H4 (cell line): ENCODE results near the gene PTDSS2. TPM values are rescaled to one million over a fixed set of nuclear protein-coding genes. Genes with fewer than 3 reads are reported as not detected.
"Not testable (repeated sequence)": the region's sequence is repeated elsewhere in the genome, so short reads cannot be mapped to it uniquely, and the experiment has no call there.

Experiments used
- DNase-seq: peaks from one replicate; pipeline ENCODE4 v3.0.0-alpha.2; 2015; ENCODE audit warnings: low spot score
- total RNA-seq: library from RNA; depleted of rRNA; stranded (reverse); fragments of >200 nt; shearing (Covaris generic); gene quantifications from 2 replicates; pipeline ENCODE4 v1.2.3, GENCODE V29; 2014

Gene PTDSS2
- total RNA-seq, 1 experiment from 2014 or later: 15.0 TPM

- no peak for DNase-seq
Measured at GRCh38 chr11:413120-414081, 36.7 kb upstream of the PTDSS2 start.

- no peak for DNase-seq
Measured at GRCh38 chr11:414318-414857, 35.7 kb upstream of the PTDSS2 start.

DNA sequence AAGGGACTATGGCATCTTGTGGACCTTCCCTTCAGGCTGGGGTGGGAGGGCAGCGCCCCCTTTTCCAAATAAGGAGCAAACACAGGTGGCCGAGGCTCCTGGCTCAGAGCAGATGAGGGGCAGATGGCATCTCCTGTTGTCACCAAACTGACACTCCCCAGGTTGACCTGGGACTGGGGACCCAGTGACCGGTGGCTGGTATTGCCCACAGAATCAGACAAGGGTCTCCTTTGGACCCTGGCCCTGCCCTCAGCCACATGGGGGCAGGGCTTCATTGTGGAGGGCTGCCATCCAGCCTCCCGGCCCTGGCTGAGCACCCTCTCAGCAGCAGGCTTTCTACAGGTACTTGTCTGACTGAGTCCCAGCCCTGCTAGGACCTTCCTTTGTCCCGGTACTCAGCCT is 34.4 kb upstream of the PTDSS2 start:
- no peak for DNase-seq

- DNase-seq: no peak
Measured at GRCh38 chr11:416051-416756, 33.9 kb upstream of the PTDSS2 start.

GRCh38 chr11:416757-417621 is 33.1 kb upstream of the PTDSS2 start:
- DNase-seq: no peak

DNA sequence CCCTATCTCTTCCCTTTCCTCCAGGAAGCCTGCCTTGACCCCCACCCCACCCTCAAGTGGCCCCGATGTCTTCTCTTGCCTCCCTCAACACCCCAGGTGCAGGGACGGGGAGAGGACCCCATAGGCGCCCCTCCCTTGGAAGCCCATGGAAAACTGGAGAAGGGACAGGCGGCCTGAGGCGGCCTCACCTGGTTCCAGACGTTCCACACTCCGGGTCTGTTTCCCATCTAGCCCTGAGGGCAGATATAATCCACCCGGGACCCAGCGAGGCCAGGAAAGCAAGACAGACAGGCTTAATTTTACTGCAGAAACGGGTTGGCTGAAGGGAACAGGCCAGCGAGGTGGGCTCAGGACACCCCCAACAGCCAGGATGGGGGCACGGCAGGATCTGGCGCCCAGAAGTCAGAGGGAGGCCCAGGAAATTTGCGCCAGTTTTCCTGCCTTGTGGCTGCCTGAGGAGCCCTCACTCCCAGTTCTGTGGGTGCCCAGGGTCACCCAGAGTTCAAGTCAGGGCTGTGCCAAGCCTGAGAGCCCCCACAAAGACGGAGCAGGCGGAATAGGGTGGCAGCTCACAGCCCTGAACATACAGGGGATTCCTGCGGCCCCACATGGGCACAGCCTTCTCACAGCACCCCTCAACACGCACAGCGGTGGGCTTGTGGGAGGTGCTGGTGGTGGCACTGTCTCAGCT is 32.3 kb upstream of the PTDSS2 start:
- DNase-seq: no peak

DNA sequence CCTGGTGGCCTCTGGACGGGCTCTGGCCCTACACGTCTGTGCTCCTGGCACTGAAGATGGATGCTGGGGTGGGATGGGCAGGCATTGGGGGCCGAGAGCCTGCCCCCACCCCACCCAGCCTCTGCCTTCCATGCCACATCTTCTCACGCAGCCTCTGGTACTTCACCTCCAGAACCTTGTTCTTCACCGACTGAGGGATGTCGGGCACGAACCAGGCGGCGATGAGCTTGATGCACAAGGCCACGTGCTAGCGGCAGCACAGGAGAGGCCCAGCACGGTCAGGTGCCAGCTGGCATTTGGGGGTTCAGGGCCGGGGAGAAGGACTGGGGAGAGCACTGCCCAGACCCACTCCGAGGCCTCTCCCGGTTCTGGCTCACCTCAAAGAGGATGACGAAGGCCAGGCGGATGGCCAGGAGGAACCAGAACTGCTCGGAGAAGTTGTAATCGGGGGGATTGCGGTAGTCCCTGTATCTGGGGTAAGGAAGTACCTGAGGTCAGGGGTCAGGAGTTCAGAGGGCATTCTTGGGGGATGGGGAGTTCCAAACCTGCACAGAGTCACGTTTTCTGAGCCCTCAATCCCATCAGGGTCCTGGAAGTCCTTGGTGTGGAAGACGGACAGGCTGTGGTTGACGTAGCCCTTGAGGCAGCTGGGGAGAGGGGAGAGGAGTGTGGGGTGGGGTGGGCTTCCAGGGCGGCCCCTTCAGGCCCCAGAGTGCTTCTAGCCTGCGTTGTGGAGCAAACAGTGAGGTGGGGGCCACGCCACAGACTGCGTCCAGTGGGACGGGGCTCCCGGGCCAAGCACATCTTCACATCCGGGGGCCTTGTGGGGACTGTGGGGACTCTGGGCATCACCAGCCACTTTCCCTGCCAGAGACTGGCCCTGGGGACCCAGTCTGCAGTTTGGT is 31.5 kb upstream of the PTDSS2 start:
- no peak for DNase-seq

GRCh38 chr11:419248-420005 is 30.7 kb upstream of the PTDSS2 start:
- DNase-seq: no peak

DNA sequence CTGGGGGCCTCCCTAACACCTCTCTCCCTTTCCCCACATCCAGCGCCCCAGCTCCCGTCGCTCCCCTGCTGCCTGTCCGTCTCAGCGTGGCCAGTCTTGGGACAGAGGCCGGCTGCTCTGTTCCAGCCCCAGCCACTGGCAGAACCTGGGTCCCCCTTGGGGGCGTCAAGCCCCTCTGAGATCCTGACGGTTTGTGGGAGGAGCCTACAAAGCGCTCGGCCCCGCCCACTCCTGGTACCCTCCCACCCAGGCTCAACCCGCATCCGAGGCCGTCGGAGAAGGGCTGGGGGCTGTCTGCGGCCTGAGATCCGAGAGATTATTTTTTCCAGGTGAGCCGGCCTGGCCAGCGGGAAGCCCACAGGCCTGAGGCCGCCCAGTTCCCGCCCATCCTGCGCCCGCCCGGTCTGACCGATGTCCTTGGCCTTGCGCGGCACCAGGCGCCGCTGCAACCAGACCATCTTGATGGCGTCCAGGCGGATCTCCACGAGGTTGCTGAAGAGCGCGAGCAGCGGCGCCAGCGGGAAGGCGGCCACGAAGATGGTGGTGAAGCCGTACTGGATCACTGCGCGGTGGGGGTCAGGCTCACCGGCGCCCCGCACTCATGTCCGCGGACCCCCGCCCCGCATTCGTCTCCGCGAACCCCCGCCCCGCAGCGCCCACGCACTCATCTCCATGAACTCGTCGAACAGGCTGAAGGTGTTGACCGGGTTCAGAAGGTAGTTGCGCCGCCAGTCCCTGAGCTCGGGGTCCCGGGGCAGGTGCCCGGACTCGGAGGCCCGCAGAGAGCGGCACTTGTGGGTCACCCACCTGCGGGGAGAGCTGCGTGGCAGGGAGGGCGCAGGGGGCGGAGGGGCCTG is 29.8 kb upstream of the PTDSS2 start:
- DNase-seq: no peak

GRCh38 chr11:420911-421321 is 29.2 kb upstream of the PTDSS2 start:
- no peak for DNase-seq

DNA sequence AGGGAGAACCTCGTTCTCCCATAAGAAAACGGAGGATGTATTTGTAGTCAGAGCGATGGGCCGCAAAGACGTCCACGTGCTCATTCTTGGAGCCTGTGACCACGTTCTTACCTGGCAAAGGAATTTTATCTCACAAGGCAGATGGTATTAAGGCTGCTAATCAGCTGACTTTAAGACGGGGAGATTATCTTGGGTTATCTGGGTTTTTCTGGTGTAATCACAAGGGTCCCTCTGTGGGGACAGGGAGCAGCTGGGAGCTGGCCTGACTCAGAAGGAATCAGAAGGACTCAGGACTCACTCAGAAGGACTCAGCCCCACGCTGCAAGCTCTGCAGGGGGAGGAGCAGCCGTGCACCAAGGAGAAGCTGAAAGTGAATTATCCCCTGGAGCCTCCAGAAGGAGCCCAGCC is 27.8 kb upstream of the PTDSS2 start:
- no peak for DNase-seq

- no peak for DNase-seq
Measured at GRCh38 chr11:424232-424631, 25.8 kb upstream of the PTDSS2 start.

- DNase-seq: not testable (repeated sequence)
Measured at GRCh38 chr11:424766-425165, 25.3 kb upstream of the PTDSS2 start.

GRCh38 chr11:425301-425700 is 24.8 kb upstream of the PTDSS2 start:
- DNase-seq: no peak

GRCh38 chr11:426851-427250 is 23.2 kb upstream of the PTDSS2 start:
- no peak for DNase-seq

DNA sequence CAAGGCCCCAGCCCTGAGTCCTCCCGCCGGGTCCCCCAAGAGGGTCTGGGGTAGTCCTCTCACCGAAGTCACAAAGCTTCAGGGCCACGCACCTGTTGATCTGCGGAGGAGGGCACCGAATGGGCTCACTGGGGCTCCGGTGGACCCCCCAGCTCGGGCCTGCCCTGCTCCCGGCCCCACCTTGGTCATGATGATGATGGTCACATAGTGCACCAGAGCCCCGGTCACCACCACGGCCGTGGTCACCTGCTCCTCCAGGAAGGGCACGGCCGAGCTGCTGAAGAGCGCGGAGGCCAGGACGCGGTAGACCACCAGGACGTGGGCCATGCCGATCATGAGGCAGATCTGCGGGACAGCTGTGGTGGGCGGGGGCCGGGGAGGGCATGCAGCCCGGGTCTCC is 21.8 kb upstream of the PTDSS2 start:
- DNase-seq: no peak

DNA sequence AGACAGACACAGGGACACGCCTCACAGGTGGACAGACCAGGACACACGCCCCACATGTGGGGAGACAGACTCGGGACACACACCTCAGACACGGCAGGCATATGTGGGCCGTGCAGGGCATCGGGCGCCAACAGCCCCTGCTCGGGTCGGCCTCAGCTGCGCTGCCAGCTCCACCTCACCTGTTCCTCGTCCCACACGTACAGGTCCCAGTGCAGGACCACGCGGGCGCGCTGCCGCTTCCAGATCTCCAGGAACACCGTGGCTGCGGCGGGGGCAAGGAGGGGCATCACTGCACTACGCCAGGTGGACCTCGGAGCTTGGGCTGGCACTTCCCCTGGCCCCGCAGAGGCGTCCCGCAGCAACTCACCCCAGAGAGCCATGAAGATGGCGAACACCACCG is 20.7 kb upstream of the PTDSS2 start:
- DNase-seq: no peak

- no peak for DNase-seq
Measured at GRCh38 chr11:429931-430456, 20.1 kb upstream of the PTDSS2 start.
